Measurements from ENCODE around the gene PHF1.

Gene PHF1

DNA sequence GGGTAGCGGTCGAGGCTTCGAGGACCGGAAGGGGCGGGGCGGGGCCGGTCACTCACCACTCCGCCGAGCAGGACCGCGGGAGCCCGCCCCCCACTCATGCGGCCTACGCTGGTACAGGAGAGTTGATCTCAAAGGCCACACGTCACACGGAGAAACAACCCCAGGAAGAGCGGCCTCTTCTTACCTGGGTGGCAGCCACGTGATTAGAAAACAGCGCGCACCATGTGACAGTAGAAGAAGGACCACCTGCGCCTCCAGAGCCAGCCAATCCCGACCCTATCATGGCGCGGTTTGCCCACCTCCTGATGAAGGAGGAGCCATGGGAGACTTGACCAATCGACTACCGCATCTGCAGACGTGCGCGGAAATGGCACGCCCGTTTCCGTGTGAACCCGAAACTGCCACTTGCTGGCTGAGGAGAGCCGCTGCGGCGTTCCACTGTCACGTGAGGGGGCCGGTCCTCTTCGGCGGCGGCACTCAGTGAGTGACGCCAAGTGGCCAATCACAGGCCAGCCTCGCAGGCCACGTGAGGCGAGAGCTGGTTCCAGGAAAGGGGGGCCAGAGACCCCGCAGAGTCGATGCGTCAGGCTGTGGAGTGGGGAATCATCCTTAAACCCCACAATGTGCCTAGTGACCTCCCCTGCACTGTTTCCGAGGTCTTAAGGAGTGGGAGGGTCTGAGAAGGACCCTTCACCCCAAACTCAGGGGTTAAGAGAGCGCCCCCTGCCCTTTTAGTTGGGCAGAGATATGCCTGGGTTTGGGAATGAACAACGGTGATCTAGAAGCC is 7.3 kb downstream of the PHF1 start, which contains the start of gene CUTA:
CUTA (minus strand) TSS at position 205 of the 787 bp plus-strand sequence; CDS start at position 98, 107 bp downstream.
- peak; percentile 97 for DNase-seq (ENCODE audit: low spot score)

- no peak for DNase-seq (ENCODE audit: low spot score)
Observed at GRCh38 chr6:33418690-33419291, 8.0 kb downstream of the PHF1 start.

DNA sequence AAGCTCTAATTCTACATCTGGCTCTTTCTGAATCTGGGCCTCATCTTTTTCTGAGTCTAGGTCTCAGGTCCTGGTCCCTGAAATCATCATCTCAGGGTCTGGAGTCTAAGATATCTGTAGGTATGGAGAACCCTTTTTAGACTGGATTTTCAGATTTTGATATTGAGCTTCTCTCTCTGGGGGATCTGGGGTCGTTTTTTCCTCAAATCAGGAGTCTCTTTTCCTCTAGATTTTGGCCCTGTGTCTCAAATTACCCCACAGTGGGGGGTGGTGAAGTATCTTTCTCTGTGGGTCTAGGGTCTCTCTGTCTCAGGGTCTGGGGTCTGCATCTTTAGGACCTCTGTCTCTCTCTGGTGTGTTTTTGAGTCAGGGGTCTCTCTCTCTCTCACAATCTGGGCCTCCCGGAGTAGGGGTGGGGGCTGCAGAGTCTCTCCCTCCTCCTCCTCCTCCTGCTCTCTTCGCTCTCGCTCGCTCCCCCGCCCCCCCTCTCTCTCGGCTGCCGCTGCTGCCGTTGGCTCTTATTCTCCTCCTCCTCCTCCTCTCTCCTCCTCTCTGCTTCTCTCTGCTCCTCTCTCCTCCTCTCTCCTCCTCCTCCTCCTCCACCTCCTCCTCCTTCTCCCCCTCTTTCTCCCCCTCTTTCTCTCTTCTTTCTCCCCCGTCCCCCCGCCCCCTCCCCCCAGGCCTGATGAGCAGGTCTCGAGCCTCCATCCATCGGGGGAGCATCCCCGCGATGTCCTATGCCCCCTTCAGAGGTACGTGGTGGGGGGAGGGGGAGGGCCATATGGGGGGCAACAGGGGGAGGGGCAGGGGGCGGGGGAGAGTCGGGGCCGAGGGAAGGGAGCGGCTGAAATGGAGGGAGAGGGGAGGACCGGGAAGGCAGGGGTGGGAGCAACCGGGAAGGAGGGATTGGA is 9.0 kb downstream of the PHF1 start, which contains the start of gene SYNGAP1:
SYNGAP1 (plus strand) TSS at position 486 of the 911 bp plus-strand sequence; CDS start at position 686, 200 bp downstream.
- DNase-seq (ENCODE audit: low spot score), result peak; percentile 61

DNA sequence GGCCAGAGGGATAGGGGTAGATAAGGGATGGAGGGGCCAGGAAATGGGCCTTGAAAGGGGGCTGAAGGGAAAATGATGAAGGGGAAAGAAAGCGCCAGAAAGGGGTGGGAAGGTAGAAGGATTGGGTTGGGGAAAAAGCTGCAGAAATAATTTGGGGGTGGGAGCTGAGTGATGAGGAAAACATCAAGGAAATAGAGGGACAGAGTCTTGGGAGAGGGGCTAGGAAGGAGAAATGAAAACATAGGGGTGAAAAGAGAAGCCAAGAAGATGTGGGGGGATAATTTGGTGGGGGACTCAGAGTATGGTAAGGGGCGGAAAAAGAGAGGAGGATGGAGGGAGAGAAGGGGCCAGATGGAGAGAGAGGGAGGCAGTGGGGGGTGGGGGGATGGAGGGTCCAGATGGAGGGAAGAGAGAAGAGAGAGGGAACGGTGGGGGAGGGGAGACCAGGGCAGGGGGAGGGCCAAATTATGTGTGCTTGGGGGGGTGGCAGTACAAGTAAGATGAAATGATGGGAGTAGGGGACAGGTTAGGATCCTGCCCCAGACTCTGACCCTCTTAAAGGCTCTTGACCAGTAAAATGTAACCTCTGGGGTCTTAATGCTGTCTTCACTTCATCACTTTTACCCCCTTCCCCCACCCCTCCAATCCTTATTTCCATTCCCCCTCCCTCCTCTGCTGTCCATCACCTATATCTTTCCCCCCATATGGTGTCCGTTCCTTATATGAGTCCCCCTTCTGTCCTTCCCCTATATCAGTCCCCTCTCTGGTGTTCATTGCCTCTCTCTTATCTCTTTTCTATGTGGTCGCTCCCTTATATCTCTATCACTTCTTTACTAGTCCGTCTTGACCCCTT is 9.9 kb downstream of the PHF1 start:
- no peak for DNase-seq (ENCODE audit: low spot score)

GRCh38 chr6:33421344-33421643 is 10.5 kb downstream of the PHF1 start:
- no peak for DNase-seq (ENCODE audit: low spot score)

DNA sequence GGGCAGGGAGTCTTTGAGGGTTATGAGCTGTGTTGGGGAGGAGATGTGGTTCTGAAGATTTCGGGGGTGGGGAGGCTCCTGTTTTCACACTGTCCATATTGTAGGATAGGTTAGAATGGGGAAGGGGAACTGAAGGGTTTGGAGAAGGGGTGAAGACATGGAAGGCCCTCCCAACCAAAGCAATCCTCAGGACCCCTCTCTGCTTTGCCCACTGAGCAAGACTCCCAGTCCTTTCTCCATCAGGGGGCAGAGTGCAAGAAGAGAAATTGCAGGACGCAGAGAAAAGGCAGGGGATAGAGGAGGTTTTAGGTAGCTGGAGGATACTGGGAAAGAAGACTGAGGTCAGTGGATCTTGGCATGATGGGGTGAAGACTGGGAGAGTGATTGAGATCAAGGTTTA is 13.0 kb downstream of the PHF1 start:
- DNase-seq (ENCODE audit: low spot score), result no peak

DNA sequence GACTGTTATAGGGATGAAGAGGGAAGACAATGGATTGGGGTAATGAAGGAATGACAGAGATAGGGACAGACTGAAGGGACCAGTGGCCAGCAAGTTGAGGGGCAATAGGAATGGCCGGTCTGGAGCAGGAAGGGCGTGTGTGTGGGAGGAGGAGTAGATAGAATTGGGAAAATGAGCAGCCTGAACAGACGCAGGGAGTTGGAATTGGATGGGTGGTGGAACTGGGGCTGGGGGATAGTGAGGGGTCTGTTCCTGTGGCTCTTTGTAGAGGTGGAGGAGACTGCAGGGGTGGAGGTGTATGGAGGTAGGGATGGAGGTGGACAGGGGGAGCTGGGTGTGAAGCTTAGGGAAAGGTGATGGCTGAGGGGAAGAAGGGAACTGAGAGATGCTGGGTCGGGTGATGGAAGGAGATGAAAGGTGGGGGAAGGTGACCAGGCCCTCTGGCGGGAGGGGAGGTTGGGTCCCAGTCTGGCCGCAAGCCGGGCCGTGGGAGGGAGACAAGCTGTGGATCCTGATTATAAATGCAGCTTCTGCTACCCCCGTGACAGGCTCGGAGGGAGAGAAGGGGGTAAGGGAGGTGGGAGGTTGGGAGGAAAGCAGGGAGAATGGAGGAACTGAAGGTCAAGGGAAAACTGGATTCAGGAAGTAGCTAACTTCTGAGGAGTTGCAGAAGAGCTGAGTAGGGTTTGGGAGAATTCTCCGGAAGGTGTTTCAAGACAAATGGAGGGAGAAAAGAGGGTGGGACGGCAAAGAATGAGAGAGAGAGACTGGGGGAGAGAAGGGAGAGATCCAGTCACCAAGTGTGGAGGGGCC is 14.2 kb downstream of the PHF1 start:
- peak; percentile 29 for DNase-seq (ENCODE audit: low spot score)

DNA sequence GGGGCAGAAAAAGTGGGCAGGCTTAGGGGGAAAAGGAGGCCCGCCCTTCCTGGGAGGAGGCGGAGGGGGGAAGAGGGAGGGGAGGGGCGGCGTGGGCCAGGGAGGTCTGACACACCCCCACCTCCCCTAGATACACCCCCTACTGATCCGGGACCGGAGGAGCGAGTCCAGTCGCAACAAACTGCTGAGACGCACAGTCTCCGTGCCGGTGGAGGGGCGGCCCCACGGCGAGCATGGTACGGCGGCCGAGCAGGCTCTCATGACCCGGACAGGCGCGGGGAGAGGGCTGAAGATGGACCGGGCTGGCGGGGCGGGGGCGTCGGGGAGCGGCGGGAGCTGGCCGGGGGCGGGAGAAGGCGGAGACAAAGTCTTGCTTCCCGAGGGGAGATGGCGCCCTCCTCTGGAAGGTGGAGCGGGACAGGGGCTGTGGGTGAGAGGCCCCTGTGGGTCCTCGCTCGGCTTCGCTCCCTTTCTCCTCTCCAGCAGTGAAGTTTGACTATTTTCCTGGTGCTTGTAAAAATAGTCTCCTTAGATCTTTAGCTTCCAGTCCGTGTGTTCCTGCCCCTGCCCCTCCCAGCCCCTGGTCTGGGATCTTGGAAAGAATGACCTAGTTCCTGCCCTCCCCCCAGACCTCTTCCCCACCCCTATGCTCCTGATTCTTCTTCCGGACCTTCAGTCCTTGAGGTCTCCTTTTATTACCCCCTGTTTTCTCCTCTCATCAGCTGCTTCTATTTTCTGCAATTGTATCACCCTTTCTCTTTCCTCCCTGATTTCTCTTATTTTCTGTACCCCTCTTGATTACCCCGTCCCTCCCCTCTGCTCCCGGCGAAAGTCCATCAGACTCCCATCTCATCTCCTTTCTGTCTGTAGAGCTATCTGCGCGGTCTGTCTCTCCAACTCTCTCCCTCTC is 15.1 kb downstream of the PHF1 start:
- peak; percentile 91 for DNase-seq (ENCODE audit: low spot score)

- DNase-seq (ENCODE audit: low spot score), result no peak
Observed at GRCh38 chr6:33426590-33427511, 16.0 kb downstream of the PHF1 start.

DNA sequence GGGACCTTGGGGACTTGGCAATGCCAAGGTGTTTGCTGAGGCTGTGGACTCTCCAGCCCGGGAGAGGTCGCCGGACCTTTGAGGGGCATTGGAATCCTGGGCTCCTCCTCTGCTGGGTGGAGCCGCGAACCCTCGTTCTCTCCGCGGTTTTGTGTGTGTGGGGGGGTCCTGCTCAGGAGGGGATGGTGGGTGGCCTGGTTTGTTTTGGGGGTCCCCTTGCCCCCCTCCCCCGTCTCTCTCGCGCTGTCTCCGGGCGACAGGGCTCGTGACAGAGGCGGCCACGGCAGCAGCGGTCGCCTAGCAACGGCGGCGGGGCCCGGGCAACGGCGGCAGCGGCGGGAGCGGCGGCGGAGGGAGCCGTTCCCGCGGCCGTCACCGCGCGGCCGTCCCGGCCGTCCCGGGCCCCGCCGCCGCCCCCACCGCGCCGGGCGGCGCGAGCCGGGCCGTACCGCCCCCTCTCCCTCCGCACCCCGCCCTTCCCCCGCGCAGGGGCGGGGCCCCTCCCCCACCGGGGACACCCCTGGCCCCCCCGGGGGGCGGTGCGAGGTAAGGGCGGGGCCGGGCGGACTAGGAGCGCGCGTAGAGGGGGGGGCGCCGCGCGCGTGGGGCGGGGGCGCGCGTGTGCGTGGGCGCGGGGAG is 16.9 kb downstream of the PHF1 start:
- peak; percentile 80 for DNase-seq (ENCODE audit: low spot score)

GRCh38 chr6:33428224-33428965 is 17.6 kb downstream of the PHF1 start:
- DNase-seq (ENCODE audit: low spot score), result peak; percentile 49

- no peak for DNase-seq (ENCODE audit: low spot score)
Observed at GRCh38 chr6:33428966-33429749, 18.3 kb downstream of the PHF1 start.

- DNase-seq (ENCODE audit: low spot score), result no peak
Observed at GRCh38 chr6:33429750-33430052, 18.9 kb downstream of the PHF1 start.

DNA sequence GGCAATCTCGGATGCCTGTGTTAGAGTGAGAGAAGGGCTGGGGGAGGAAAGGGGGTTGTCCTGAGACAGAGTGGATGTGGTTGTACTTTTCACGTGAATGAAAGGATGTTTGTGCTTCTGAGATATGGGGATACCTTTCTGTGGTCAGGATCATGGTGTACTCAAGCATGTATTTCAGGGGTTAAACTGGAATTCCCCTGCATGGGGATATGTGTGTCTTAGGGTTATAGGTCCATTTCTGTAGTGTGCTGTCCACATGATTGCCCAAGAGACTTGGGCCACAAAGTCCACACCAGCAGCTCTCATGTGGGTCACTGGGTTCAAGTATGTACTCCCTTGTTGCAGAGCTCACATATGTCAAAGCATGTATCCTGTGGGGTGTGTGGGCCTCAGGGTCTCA is 19.5 kb downstream of the PHF1 start:
- no peak for DNase-seq (ENCODE audit: low spot score)

GRCh38 chr6:33430991-33431879 is 20.4 kb downstream of the PHF1 start:
- peak; percentile 68 for DNase-seq (ENCODE audit: low spot score)
